PFSK-1 (cell line): ENCODE data around the gene MSI2.

Experiments used
- POLR2AphosphoS5 ChIP-seq: IDR thresholded peaks from 2 replicates; pipeline ENCODE4 v1.6.1; 2012; ENCODE audit warnings: low read depth, mild to moderate bottlenecking, control low read depth, low read length, moderate library complexity
- REST ChIP-seq, 2 experiments: IDR thresholded peaks; 2 replicates each; pipeline versions ENCODE4 v1.6.1 to v1.8.0; 2011 to 2012; ENCODE audit warnings: low read depth in 2 of 2, low read length in 2 of 2, control low read depth in 1 of 2, inconsistent platforms in 1 of 2, mild to moderate bottlenecking in 1 of 2, moderate library complexity in 1 of 2; ENCODE audit not compliant: insufficient read depth in 1 of 2
- SIN3A ChIP-seq: IDR thresholded peaks from 2 replicates; pipeline ENCODE4 v1.6.1; 2012; ENCODE audit warnings: mild to moderate bottlenecking, low read length, moderate library complexity, borderline replicate concordance; ENCODE audit not compliant: insufficient read depth
- TAF1 ChIP-seq: IDR thresholded peaks from 2 replicates; pipeline ENCODE4 v1.6.1; 2012; ENCODE audit warnings: low read length, control low read depth, borderline replicate concordance; ENCODE audit not compliant: insufficient read depth

- TF ChIP-seq POLR2AphosphoS5 (no peak), REST (IDR thresholded peaks at IDR 0.05; ENCODE audit: insufficient read depth in 1 of 2, low read depth in 2 of 2, low read length in 2 of 2) (no peak), TAF1 (no peak), SIN3A (no peak)
Measured at GRCh38 chr17:57311281-57312216, 55.2 kb downstream of the MSI2 start.
